DND-41 (cell line): ENCODE data around the gene ASPN.

Experiments
- EZH2 ChIP-seq: IDR thresholded peaks from 3 replicates; pipeline ENCODE4 v1.6.1; 2012; ENCODE audit warnings: borderline replicate concordance, low read depth, mild to moderate bottlenecking, moderate library complexity, low read length, inconsistent platforms; ENCODE audit not compliant: severe bottlenecking
- TF ChIP-seq, protein P1 (sequence below): IDR thresholded peaks from 2 replicates; pipeline ENCODE4 v1.5.1; 2012; ENCODE audit warnings: borderline replicate concordance, low read length, moderate library complexity, mild to moderate bottlenecking; ENCODE audit not compliant: poor library complexity, severe bottlenecking; ENCODE audit errors: extremely low read depth

- TF ChIP-seq EZH2, result no peak
- TF ChIP-seq, protein P1, sequence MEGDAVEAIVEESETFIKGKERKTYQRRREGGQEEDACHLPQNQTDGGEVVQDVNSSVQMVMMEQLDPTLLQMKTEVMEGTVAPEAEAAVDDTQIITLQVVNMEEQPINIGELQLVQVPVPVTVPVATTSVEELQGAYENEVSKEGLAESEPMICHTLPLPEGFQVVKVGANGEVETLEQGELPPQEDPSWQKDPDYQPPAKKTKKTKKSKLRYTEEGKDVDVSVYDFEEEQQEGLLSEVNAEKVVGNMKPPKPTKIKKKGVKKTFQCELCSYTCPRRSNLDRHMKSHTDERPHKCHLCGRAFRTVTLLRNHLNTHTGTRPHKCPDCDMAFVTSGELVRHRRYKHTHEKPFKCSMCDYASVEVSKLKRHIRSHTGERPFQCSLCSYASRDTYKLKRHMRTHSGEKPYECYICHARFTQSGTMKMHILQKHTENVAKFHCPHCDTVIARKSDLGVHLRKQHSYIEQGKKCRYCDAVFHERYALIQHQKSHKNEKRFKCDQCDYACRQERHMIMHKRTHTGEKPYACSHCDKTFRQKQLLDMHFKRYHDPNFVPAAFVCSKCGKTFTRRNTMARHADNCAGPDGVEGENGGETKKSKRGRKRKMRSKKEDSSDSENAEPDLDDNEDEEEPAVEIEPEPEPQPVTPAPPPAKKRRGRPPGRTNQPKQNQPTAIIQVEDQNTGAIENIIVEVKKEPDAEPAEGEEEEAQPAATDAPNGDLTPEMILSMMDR, result no peak
Observed at GRCh38 chr9:92529124-92529523, 46.8 kb upstream of the ASPN start.
